HEK293 (cell line): Measurements from ENCODE around the gene ADAR.

Experiments used
- CTCF ChIA-PET: fragments of 350-600 bp; formaldehyde crosslinking; extraction: SDS; loops from one replicate; lab custom pipeline; 2021; ENCODE audit warnings: antibody characterized with exemption; lab: Yijun Ruan, JAX
- POLR2A ChIA-PET: fragments of 300-600 bp; formaldehyde crosslinking; extraction: SDS; loops from one replicate; lab custom pipeline; 2020; ENCODE audit warnings: antibody characterized with exemption, inconsistent platforms; lab: Yijun Ruan, JAX
- H3K27ac ChIP-seq: fragments of 200-500 bp; sonication (Bioruptor generic); 2 replicates; pipeline ENCODE4 v1.5.1; 2014; ENCODE audit warnings: low read depth, low read length, control low read depth, inconsistent platforms; ENCODE audit errors: extremely low read depth
- H3K36me3 ChIP-seq, 2 experiments: fragments of 200-500 bp in 1 of 2; sonication (Bioruptor generic) in 1 of 2; 1 replicate in 1 of 2; 2 replicates in 1 of 2; pipeline ENCODE4 v1.5.1; 2014 to 2017; ENCODE audit warnings: inconsistent platforms in 2 of 2, low read length in 2 of 2; ENCODE audit not compliant: control insufficient read depth in 2 of 2, insufficient read depth in 1 of 2
- H3K4me1 ChIP-seq: fragments of 200-500 bp; sonication (Bioruptor generic); 2 replicates; pipeline ENCODE4 v1.5.1; 2014; ENCODE audit warnings: mild to moderate bottlenecking, low read length, inconsistent platforms; ENCODE audit not compliant: control insufficient read depth, insufficient read depth
- H3K4me3 ChIP-seq: 2 replicates; pipeline ENCODE4 v1.5.1; 2011; ENCODE audit warnings: low read depth, mild to moderate bottlenecking, control low read depth, low read length, moderate library complexity
- H3K9me3 ChIP-seq: fragments of 200-500 bp; sonication (Bioruptor generic); 2 replicates; pipeline ENCODE4 v1.5.1; 2014; ENCODE audit warnings: low read depth, low read length, inconsistent platforms; ENCODE audit not compliant: control insufficient read depth, insufficient read depth
- ATF2 ChIP-seq: fragments of 450-650 bp; formaldehyde crosslinking; IDR thresholded peaks from 2 replicates; pipeline ENCODE4 v1.5.1; 2016; ENCODE audit warnings: missing biosample characterization, missing genetic modification characterization, low read depth
- BCL6B ChIP-seq: fragments of 450-650 bp; formaldehyde crosslinking; IDR thresholded peaks from 2 replicates; pipeline ENCODE4 v1.5.1; 2017; ENCODE audit warnings: missing biosample characterization, missing genetic modification characterization
- GFI1B ChIP-seq: fragments of 450-650 bp; formaldehyde crosslinking; IDR thresholded peaks from 2 replicates; pipeline ENCODE4 v1.5.1; 2016; ENCODE audit warnings: missing biosample characterization, missing genetic modification characterization
- GLI4 ChIP-seq: fragments of 450-650 bp; formaldehyde crosslinking; IDR thresholded peaks from 2 replicates; pipeline ENCODE4 v1.5.1; 2016; ENCODE audit warnings: missing biosample characterization, missing genetic modification characterization
- IKZF3 ChIP-seq: fragments of 450-650 bp; IDR thresholded peaks from 2 replicates; pipeline ENCODE4 v1.5.0; 2018; ENCODE audit warnings: missing biosample characterization, mild to moderate bottlenecking, missing genetic modification characterization, moderate library complexity
- KLF7 ChIP-seq: fragments of 450-650 bp; formaldehyde crosslinking; IDR thresholded peaks from 2 replicates; pipeline ENCODE4 v1.5.1; 2016; ENCODE audit warnings: missing biosample characterization, missing genetic modification characterization, borderline replicate concordance
- TCF7L2 ChIP-seq: IDR thresholded peaks from 2 replicates; pipeline ENCODE4 v1.6.1; 2011; ENCODE audit warnings: low read depth, mild to moderate bottlenecking, inconsistent platforms, low read length, moderate library complexity, borderline replicate concordance
- ZBTB20 ChIP-seq: fragments of 450-650 bp; formaldehyde crosslinking; IDR thresholded peaks from 2 replicates; pipeline ENCODE4 v1.5.1; 2016; ENCODE audit warnings: missing biosample characterization, missing genetic modification characterization
- ZBTB21 ChIP-seq: fragments of 450-650 bp; formaldehyde crosslinking; IDR thresholded peaks from 2 replicates; pipeline ENCODE4 v1.5.1; 2017; ENCODE audit warnings: missing biosample characterization, missing genetic modification characterization
- ZBTB44 ChIP-seq: fragments of 450-650 bp; IDR thresholded peaks from 2 replicates; pipeline ENCODE4 v1.5.1; 2018; ENCODE audit warnings: missing biosample characterization, mild to moderate bottlenecking, missing genetic modification characterization
- ZFP37 ChIP-seq: fragments of 450-650 bp; formaldehyde crosslinking; IDR thresholded peaks from 2 replicates; pipeline ENCODE4 v1.5.1; 2016; ENCODE audit warnings: missing biosample characterization, missing genetic modification characterization
- ZNF214 ChIP-seq: fragments of 450-650 bp; formaldehyde crosslinking; IDR thresholded peaks from 2 replicates; pipeline ENCODE4 v1.5.1; 2017; ENCODE audit warnings: missing biosample characterization, mild to moderate bottlenecking, missing genetic modification characterization, borderline replicate concordance
- ZNF280D ChIP-seq: fragments of 450-650 bp; formaldehyde crosslinking; IDR thresholded peaks from 2 replicates; pipeline ENCODE4 v1.5.1; 2016; ENCODE audit warnings: missing biosample characterization, missing genetic modification characterization
- ZNF292 ChIP-seq: fragments of 450-650 bp; formaldehyde crosslinking; IDR thresholded peaks from 2 replicates; pipeline ENCODE4 v1.5.1; 2016; ENCODE audit warnings: low read depth, missing biosample characterization, missing genetic modification characterization, borderline replicate concordance
- ZNF391 ChIP-seq: fragments of 450-650 bp; formaldehyde crosslinking; IDR thresholded peaks from 2 replicates; pipeline ENCODE4 v1.5.1; 2016; ENCODE audit warnings: low read depth, missing biosample characterization, missing genetic modification characterization, borderline replicate concordance
- ZNF394 ChIP-seq: fragments of 450-650 bp; formaldehyde crosslinking; IDR thresholded peaks from 2 replicates; pipeline ENCODE4 v1.5.1; 2016; ENCODE audit warnings: missing biosample characterization, missing genetic modification characterization, mild to moderate bottlenecking, moderate library complexity, borderline replicate concordance
- ZNF626 ChIP-seq: fragments of 450-650 bp; sonication (Bioruptor Pico); formaldehyde crosslinking; IDR thresholded peaks from 2 replicates; pipeline ENCODE4 v1.5.1; 2018; ENCODE audit warnings: missing biosample characterization, missing genetic modification characterization, inconsistent platforms
- ZNF639 ChIP-seq: fragments of 450-650 bp; formaldehyde crosslinking; IDR thresholded peaks from 2 replicates; pipeline ENCODE4 v1.5.1; 2016; ENCODE audit warnings: missing biosample characterization, missing genetic modification characterization
- ZNF677 ChIP-seq: fragments of 450-650 bp; IDR thresholded peaks from 2 replicates; pipeline ENCODE4 v1.5.0; 2018; ENCODE audit warnings: missing biosample characterization, mild to moderate bottlenecking, missing genetic modification characterization, moderate library complexity
- ZNF830 ChIP-seq: fragments of 450-650 bp; IDR thresholded peaks from 2 replicates; pipeline ENCODE4 v1.5.0; 2018; ENCODE audit warnings: missing biosample characterization, missing genetic modification characterization, low read depth, mild to moderate bottlenecking, moderate library complexity

ADAR gene

GRCh38 chr1:154639876-154640275, 31.9 kb upstream of the ADAR start:
- no peaks in the 10 kb centered on the region for H3K36me3 ChIP-seq
- no peak for TF ChIP-seq BCL6B (tag by site-specific recombination)
- no peak for TF ChIP-seq KLF7
- no peak for TF ChIP-seq GFI1B (tag by site-specific recombination)
- no peak for TF ChIP-seq ZBTB44 (tag by site-specific recombination)
- TF ChIP-seq ZBTB20 (tag by site-specific recombination): no peak
- no peak for TF ChIP-seq TCF7L2
- H3K4me3 ChIP-seq: no peak overlapping the region
- ChIA-PET CTCF (interaction anchor here (0.6 kb wide), 1 partner anchor 9 kb away, joined by 3 read pairs; no protein-coding TSS in a partner anchor), POLR2A (no interaction called here)
- no peaks in the 10 kb centered on the region; the same call in 1 of the 2 replicates for H3K9me3 ChIP-seq
- no peaks in the 10 kb centered on the region for H3K4me1 ChIP-seq
- H3K27ac ChIP-seq: no peak overlapping the region

GRCh38 chr1:154635171-154635570, 27.2 kb upstream of the ADAR start:
- CTCF ChIA-PET: interaction anchor here (0.5 to 0.7 kb wide), 2 partner anchors 37 to 244 kb away, joined by 3 to 5 read pairs; no protein-coding TSS in a partner anchor

GRCh38 chr1:154629675-154630073, 21.7 kb upstream of the ADAR start:
- Histone ChIP-seq H3K9me3 (no peaks in the 10 kb centered on the region), H3K27ac (no peak overlapping the region), H3K4me1 (peaks cover 4% of the 10 kb centered on the region), H3K4me3 (no peak overlapping the region), H3K36me3 (peaks cover 0 to 8% of the 10 kb centered on the region in 2 experiments; a peak in 2 of 3 replicates)
- CTCF ChIA-PET: interaction anchor here (1.0 kb wide), 1 partner anchor 40 kb away, joined by 3 read pairs; no protein-coding TSS in a partner anchor
- POLR2A ChIA-PET: no interaction called here
- TF ChIP-seq ZNF280D (0 out of 2 replicates have a peak, but pooled peaks have one; percentile 18), ATF2 (tag by site-specific recombination) (no peak), ZNF830 (tag by site-specific recombination) (no peak), ZNF639 (no peak)

More at GRCh38 chr1:154635171-154635570, 27.2 kb upstream of the ADAR start:
- H3K4me1 ChIP-seq: no peaks in the 10 kb centered on the region
- no peak overlapping the region for H3K27ac ChIP-seq
- no peaks in the 10 kb centered on the region for H3K36me3 ChIP-seq
- no peak overlapping the region for H3K4me3 ChIP-seq
- H3K9me3 ChIP-seq: no peaks in the 10 kb centered on the region; the same call in 1 of the 2 replicates
- TF ChIP-seq ZNF394 (no peak), ZNF292 (tag by site-specific recombination) (no peak), ZNF214 (tag by site-specific recombination) (no peak), ZNF639 (no peak), IKZF3 (no peak), KLF7 (no peak), GLI4 (tag by site-specific recombination) (no peak), ZNF626 (no peak), ZBTB21 (tag by site-specific recombination) (no peak), ZNF391 (tag by site-specific recombination) (no peak), ZNF677 (tag by site-specific recombination) (no peak), ZFP37 (tag by site-specific recombination) (no peak)
- TF ChIP-seq, all 188 proteins: peak for 0
- POLR2A ChIA-PET: no interaction called here
